ENCODE measurements around the gene C1orf115.
A peak's percentile ranks its signal among the peaks of the same experiment; 100 is the strongest.
"Not testable (repeated sequence)": the region's sequence is repeated elsewhere in the genome, so short reads cannot be mapped to it uniquely, and the experiment has no call there.

Gene C1orf115

GRCh38 chr1:220690140-220691052, at the start of gene C1orf115:
Gene C1orf115 (plus strand): TSS chr1:220690363. CDS start chr1:220690403, 40 bp downstream.
- peak within 1 kb of the TSS; percentile 51 for H3K4me3 ChIP-seq (ENCODE audit: low read length)
- TF ChIP-seq ZNF274 (IDR thresholded peaks at IDR 0.05; ENCODE audit: low read depth, low read length): no peak

GRCh38 chr1:220642285-220642684, 47.9 kb upstream of the C1orf115 start:
- H3K4me3 ChIP-seq (ENCODE audit: low read length): no peak overlapping the region
- TF ChIP-seq ZNF274 (IDR thresholded peaks at IDR 0.05; ENCODE audit: low read depth, low read length): no peak

DNA sequence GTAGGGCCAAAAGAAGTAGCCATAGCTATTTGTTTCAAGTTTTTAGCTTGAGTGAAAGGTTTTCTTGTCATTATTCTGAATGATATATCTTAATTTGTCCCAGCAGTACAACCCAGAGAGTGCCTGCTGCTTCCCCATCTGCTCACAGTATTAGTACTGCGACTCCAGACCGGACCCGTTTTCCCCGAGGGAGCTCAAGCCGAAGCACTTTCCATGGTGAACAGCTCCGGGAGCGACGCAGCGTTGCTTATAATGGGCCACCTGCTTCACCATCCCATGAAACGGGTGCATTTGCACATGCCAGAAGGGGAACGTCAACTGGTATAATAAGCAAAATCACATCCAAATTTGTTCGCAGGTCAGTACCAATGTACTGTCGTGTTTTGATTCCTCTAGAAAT, 37.2 kb upstream of the C1orf115 start:
- TF ChIP-seq ZNF274 (IDR thresholded peaks at IDR 0.05; ENCODE audit: low read depth, low read length): no peak

GRCh38 chr1:220655509-220655908, 34.7 kb upstream of the C1orf115 start:
- H3K4me3 ChIP-seq (ENCODE audit: low read length): no peak overlapping the region
- TF ChIP-seq ZNF274 (IDR thresholded peaks at IDR 0.05; ENCODE audit: low read depth, low read length): no peak

More for the DNA sequence above, 37.2 kb upstream of the C1orf115 start:
- no peak overlapping the region for H3K4me3 ChIP-seq (ENCODE audit: low read length)

GRCh38 chr1:220655961-220656740, 34.0 kb upstream of the C1orf115 start:
- H3K4me3 ChIP-seq (ENCODE audit: low read length): no peak overlapping the region
- TF ChIP-seq ZNF274 (IDR thresholded peaks at IDR 0.05; ENCODE audit: low read depth, low read length): no peak

DNA sequence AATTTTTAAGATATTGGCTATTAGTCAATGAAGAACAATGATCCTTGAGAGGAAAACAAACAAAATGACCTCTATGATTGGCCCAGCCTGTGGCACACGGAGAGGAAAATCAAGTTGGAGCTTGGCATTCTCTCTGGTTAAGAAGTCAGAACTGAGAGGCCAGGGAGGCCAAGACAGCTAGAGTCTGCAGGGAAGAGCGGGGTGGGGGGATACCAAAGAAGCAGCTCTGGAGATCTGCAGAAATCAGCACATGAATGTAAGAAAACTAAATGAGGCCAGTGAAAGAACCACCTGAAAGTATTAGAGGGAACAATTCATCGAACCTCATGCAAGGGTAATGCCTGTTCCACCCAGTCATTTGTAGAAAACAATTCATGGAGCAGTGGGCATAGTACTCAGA, 23.8 kb upstream of the C1orf115 start:
- no peak for TF ChIP-seq ZNF274 (IDR thresholded peaks at IDR 0.05; ENCODE audit: low read depth, low read length)
- no peak overlapping the region for H3K4me3 ChIP-seq (ENCODE audit: low read length)

GRCh38 chr1:220669005-220669404, 21.2 kb upstream of the C1orf115 start:
- TF ChIP-seq ZNF274 (IDR thresholded peaks at IDR 0.05; ENCODE audit: low read depth, low read length): no peak
- H3K4me3 ChIP-seq (ENCODE audit: low read length): no peak overlapping the region

GRCh38 chr1:220670365-220670764, 19.8 kb upstream of the C1orf115 start:
- no peak for TF ChIP-seq ZNF274 (IDR thresholded peaks at IDR 0.05; ENCODE audit: low read depth, low read length)
- H3K4me3 ChIP-seq (ENCODE audit: low read length): no peak overlapping the region

DNA sequence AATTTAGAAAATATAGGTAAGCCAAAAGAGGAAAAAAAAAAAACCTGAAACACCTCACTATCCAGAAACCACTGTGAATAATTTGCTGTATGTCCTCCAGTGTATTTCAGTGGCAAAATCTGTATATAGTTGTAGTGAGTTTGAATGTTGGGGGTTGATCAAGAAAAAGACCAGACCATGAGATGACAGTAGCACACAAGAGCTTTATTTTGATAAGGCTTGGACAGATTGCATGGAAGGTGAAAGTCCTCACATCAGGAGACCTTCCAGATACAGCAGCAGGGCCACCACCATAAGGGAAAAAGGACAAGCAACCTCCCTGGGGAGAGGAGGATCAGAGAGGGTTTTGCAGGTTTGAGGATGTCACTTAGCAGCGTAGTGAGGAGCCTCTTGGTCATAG, 16.2 kb upstream of the C1orf115 start:
- no peak overlapping the region for H3K4me3 ChIP-seq (ENCODE audit: low read length)
- TF ChIP-seq ZNF274 (IDR thresholded peaks at IDR 0.05; ENCODE audit: low read depth, low read length): no peak

- H3K4me3 ChIP-seq (ENCODE audit: low read length): no peak overlapping the region
- no peak for TF ChIP-seq ZNF274 (IDR thresholded peaks at IDR 0.05; ENCODE audit: low read depth, low read length)
Measured at GRCh38 chr1:220677251-220677650, 12.9 kb upstream of the C1orf115 start.

- TF ChIP-seq ZNF274 (IDR thresholded peaks at IDR 0.05; ENCODE audit: low read depth, low read length): no peak
- no peak overlapping the region for H3K4me3 ChIP-seq (ENCODE audit: low read length)
Measured at GRCh38 chr1:220680085-220680687, 10.0 kb upstream of the C1orf115 start.

DNA sequence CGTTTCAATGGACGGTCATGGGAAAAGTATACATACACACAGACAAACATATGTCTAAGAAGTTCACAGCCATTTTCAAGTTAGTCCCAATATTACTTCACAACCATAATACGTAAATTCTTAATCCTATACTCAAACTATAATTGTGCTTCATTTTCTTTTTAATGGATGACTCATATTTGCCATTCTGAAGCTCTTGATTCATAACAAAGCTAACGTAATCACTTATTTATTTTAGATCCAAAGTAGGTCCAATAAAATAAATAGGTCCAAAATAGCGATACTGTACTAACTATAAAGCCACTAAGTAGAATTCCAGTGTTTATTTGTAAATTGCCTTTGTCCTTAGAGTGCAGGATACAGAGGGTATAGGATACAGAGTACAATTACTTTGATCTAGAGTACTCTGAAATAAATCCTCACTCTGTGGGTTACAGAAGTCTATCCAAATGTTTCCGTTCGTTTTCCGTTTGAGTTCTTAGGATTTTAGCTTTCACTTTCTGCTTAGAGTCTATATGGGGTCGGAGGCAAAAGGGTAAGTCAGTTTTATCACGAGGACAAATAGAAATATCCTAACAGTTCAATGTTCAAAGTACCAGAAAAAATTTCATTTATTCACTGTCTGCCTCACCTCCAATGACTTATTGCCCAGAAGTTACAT, 8.8 kb upstream of the C1orf115 start:
- H3K4me3 ChIP-seq (ENCODE audit: low read length): no peak overlapping the region
- TF ChIP-seq ZNF274 (IDR thresholded peaks at IDR 0.05; ENCODE audit: low read depth, low read length): no peak

GRCh38 chr1:220682901-220683576, 7.1 kb upstream of the C1orf115 start:
- TF ChIP-seq ZNF274 (IDR thresholded peaks at IDR 0.05; ENCODE audit: low read depth, low read length): no peak
- no peak overlapping the region for H3K4me3 ChIP-seq (ENCODE audit: low read length)

DNA sequence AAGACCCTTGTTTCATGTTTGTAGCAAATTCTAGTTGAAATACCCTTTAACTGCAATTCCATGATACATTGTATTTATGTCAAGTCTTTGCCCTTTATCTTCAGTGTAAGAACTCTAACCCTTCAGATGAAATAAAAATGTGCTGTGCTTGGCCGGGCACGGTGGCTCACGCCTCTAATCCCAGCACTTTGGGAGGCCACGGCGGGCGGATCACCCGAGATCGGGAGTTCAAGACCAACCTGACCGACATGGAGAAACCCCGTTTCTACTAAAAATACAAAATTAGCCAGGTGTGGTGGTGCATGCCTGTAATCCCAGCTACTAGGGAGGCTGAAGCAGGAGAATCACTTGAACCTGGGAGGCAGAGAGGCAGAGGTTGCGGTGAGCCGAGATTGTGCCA, 6.4 kb upstream of the C1orf115 start:
- not testable (repeated sequence) for H3K4me3 ChIP-seq (ENCODE audit: low read length)
